GM21619 (cell line): Measurements from ENCODE around the gene HAL.

ENCODE experiments used
- ATAC-seq: cut with Tn5 transposase; IDR thresholded peaks from one replicate; pipeline ENCODE4 v1.9.1; 2021; ENCODE audit not compliant: unreplicated experiment

HAL gene

GRCh38 chr12:96014943-96015599 is 18.9 kb upstream of the HAL start:
- no peak for ATAC-seq

- ATAC-seq = no peak
Observed at GRCh38 chr12:96007729-96008128, 11.6 kb upstream of the HAL start.

GRCh38 chr12:96006727-96007126 is 10.6 kb upstream of the HAL start:
- ATAC-seq = no peak

GRCh38 chr12:96000858-96001257 is 4.7 kb upstream of the HAL start:
- ATAC-seq = no peak

- ATAC-seq = no peak
Observed at GRCh38 chr12:95999484-95999883, 3.3 kb upstream of the HAL start.

- ATAC-seq = peak; percentile 99
Observed at GRCh38 chr12:95998611-95999286, 2.6 kb upstream of the HAL start.

GRCh38 chr12:95997911-95998510 is 1.9 kb upstream of the HAL start:
- no peak for ATAC-seq

GRCh38 chr12:95997276-95997675 is 1.1 kb upstream of the HAL start:
- ATAC-seq = no peak

- ATAC-seq = no peak
Observed at GRCh38 chr12:95995238-95996031, 709 bp downstream of the HAL start.

GRCh38 chr12:95994476-95994875 is 1.7 kb downstream of the HAL start:
- no peak for ATAC-seq

- no peak for ATAC-seq
Observed at GRCh38 chr12:95993907-95994306, 2.2 kb downstream of the HAL start.

- no peak for ATAC-seq
Observed at GRCh38 chr12:95990136-95990535, 6.0 kb downstream of the HAL start.

GRCh38 chr12:95989504-95990123 is 6.5 kb downstream of the HAL start:
- no peak for ATAC-seq

- ATAC-seq = no peak
Observed at GRCh38 chr12:95988506-95989275, 7.5 kb downstream of the HAL start.

GRCh38 chr12:95986635-95987570 is 9.2 kb downstream of the HAL start:
- no peak for ATAC-seq

- ATAC-seq = no peak
Observed at GRCh38 chr12:95984682-95985081, 11.5 kb downstream of the HAL start.

- ATAC-seq = no peak
Observed at GRCh38 chr12:95982602-95983001, 13.5 kb downstream of the HAL start.

GRCh38 chr12:95980437-95980836 is 15.7 kb downstream of the HAL start:
- no peak for ATAC-seq

- ATAC-seq = no peak
Observed at GRCh38 chr12:95978774-95979173, 17.4 kb downstream of the HAL start.
